HG02852 (cell line): ENCODE data around the gene ACAA1.
"Not testable (repeated sequence)": the region's sequence is repeated elsewhere in the genome, so short reads cannot be mapped to it uniquely, and the experiment has no call there.

ENCODE experiments used
- ATAC-seq: cut with Tn5 transposase; IDR thresholded peaks from one replicate; pipeline ENCODE4 v1.9.1; 2021; ENCODE audit warnings: mild to moderate bottlenecking, moderate library complexity; ENCODE audit not compliant: unreplicated experiment

The ACAA1 gene

GRCh38 chr3:38083871-38084333, 53.0 kb downstream of the ACAA1 start:
- ATAC-seq: no peak

- not testable (repeated sequence) for ATAC-seq
These were observed 53.7 kb downstream of the ACAA1 start for GRCh38 chr3:38083254-38083653.

- not testable (repeated sequence) for ATAC-seq
These were observed 54.6 kb downstream of the ACAA1 start for GRCh38 chr3:38082296-38082695.

GRCh38 chr3:38077073-38077472, 59.9 kb downstream of the ACAA1 start:
- not testable (repeated sequence) for ATAC-seq
